CD4-positive, CD25-positive, alpha-beta regulatory T cell (primary cell): ENCODE data around the gene COLEC11. TPM values are rescaled to one million over a fixed set of nuclear protein-coding genes. Genes with fewer than 3 reads are reported as not detected.

Experiments
- ATAC-seq, 2 donors: fragments of 150-1000 bp; cut with Tn5 transposase; one replicate each; pipeline ENCODE4 v1.10.0; 2021; ENCODE audit warnings: low read depth in 2 of 2, moderate number of reproducible peaks in 2 of 2, moderate library complexity in 1 of 2
- DNase-seq, 3 donors: peaks; one replicate each; pipeline versions ENCODE4 v3.0.0 to v3.0.0-alpha.2; 2012 to 2022; ENCODE audit warnings: mixed read lengths in 1 of 3
- H3K27ac ChIP-seq: one replicate; pipeline ENCODE4 v1.7.0; 2013; ENCODE audit warnings: mild to moderate bottlenecking, low read length; ENCODE audit not compliant: insufficient read depth, poor library complexity, severe bottlenecking
- H3K27me3 ChIP-seq: one replicate; pipeline ENCODE4 v1.7.0; 2013; ENCODE audit warnings: low read length; ENCODE audit not compliant: control insufficient read depth, insufficient read depth
- H3K36me3 ChIP-seq: one replicate; pipeline ENCODE4 v1.7.0; 2013; ENCODE audit warnings: mild to moderate bottlenecking, low read length, moderate library complexity; ENCODE audit not compliant: control insufficient read depth, insufficient read depth
- H3K4me1 ChIP-seq: 2 replicates; pipeline ENCODE4 v1.7.0; 2013; ENCODE audit warnings: mild to moderate bottlenecking, low read length; ENCODE audit not compliant: insufficient read depth, control insufficient read depth, poor library complexity, severe bottlenecking
- H3K4me3 ChIP-seq: one replicate; pipeline ENCODE4 v1.7.0; 2013; ENCODE audit warnings: low read depth, mild to moderate bottlenecking, low read length, moderate library complexity
- H3K9me3 ChIP-seq, 2 experiments: 1 replicate in 1 of 2; 2 replicates in 1 of 2; pipeline ENCODE4 v1.7.0; 2013; ENCODE audit warnings: low read length in 2 of 2, mild to moderate bottlenecking in 1 of 2, moderate library complexity in 1 of 2; ENCODE audit not compliant: control insufficient read depth in 2 of 2
- H3K27ac Mint-ChIP-seq, 3 donors: one replicate each; pipeline ENCODE4 v1.8.0; 2020 to 2022; ENCODE audit warnings: mild to moderate bottlenecking in 3 of 3, mixed read lengths in 3 of 3, moderate library complexity in 2 of 3
- H3K27me3 Mint-ChIP-seq: one replicate; pipeline ENCODE4 v1.8.0; 2022; ENCODE audit warnings: mild to moderate bottlenecking, mixed read lengths
- H3K36me3 Mint-ChIP-seq: one replicate; pipeline ENCODE4 v1.8.0; 2020; ENCODE audit warnings: mixed read lengths
- H3K4me1 Mint-ChIP-seq, 4 donors: one replicate each; pipeline ENCODE4 v1.8.0; 2020 to 2022; ENCODE audit warnings: mixed read lengths in 4 of 4, mild to moderate bottlenecking in 1 of 4
- H3K4me3 Mint-ChIP-seq, 4 donors: one replicate each; pipeline ENCODE4 v1.8.0; 2020 to 2022; ENCODE audit warnings: mild to moderate bottlenecking in 4 of 4, mixed read lengths in 4 of 4, moderate library complexity in 3 of 4
- H3K9me3 Mint-ChIP-seq, 7 donors: one replicate each; pipeline ENCODE4 v1.8.0; 2020 to 2022; ENCODE audit warnings: mixed read lengths in 7 of 7, mild to moderate bottlenecking in 3 of 7, moderate library complexity in 2 of 7
- polyA plus RNA-seq, 4 donors: library from polyadenylated mRNA; unstranded; fragments of 300-500 nt; fragmentation: Illumina TruSeq; gene quantifications; one replicate each; pipeline ENCODE4 v1.2.3, GENCODE V29; 2021
- total RNA-seq: library from RNA; stranded (reverse); gene quantifications from one replicate; pipeline ENCODE4 v1.2.3, GENCODE V29; 2022

The COLEC11 gene
- total and polyA plus RNA-seq, 5 donors from 2014 or later, result not detected

DNA sequence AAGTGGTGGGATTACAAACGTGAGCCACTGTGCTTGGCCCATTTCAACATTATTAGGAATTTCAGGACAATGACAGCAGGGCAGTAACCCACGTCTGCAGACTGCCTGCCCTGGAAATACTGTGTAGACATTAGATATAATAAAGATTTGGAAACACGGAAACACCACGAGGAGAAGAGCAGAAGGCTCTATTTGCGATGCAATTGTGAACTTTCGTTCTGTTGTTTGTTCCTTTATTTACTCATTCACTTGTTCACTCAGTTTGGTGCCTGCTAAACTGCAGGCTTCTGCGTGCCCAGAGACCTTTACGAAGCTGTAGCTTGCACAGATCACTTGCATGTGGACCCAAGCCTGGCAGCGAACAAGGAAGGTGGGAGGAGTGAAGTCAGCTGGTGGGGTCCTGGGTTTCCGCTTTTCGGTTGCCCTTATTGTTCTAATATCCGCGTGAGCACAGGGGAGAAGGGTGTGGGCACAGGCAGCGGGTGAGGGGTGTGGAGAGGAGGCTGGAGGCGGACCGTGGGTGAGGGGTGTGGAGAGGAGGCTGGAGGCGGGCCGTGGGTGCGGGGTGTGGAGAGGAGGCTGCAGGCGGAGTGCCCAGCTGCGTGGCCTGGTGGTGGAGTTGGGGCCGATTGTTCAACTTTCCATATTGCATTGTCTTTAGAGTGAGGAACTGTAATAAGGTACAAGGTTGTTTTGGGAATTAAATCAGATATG is 3.4 kb downstream of the COLEC11 start:
- H3K9me3 ChIP-seq, result no peaks in the 10 kb centered on the region
- no peak for ATAC-seq
- DNase-seq, result no peak
- Mint-ChIP-seq H3K36me3 (peaks cover 2% of the 10 kb centered on the region), H3K27ac (no peak overlapping the region), H3K4me3 (no peak overlapping the region), H3K9me3 (peaks cover 0 to 3% (median 0%) of the 10 kb centered on the region in 7 donors), H3K27me3 (no peaks in the 10 kb centered on the region), H3K4me1 (peaks cover 0 to 10% (median 0%) of the 10 kb centered on the region in 4 donors)
- no peak overlapping the region for H3K4me3 ChIP-seq
- no peak overlapping the region for H3K27ac ChIP-seq
- H3K27me3 ChIP-seq, result no peaks in the 10 kb centered on the region
- H3K36me3 ChIP-seq, result no peaks in the 10 kb centered on the region
- no peaks in the 10 kb centered on the region for H3K4me1 ChIP-seq

DNA sequence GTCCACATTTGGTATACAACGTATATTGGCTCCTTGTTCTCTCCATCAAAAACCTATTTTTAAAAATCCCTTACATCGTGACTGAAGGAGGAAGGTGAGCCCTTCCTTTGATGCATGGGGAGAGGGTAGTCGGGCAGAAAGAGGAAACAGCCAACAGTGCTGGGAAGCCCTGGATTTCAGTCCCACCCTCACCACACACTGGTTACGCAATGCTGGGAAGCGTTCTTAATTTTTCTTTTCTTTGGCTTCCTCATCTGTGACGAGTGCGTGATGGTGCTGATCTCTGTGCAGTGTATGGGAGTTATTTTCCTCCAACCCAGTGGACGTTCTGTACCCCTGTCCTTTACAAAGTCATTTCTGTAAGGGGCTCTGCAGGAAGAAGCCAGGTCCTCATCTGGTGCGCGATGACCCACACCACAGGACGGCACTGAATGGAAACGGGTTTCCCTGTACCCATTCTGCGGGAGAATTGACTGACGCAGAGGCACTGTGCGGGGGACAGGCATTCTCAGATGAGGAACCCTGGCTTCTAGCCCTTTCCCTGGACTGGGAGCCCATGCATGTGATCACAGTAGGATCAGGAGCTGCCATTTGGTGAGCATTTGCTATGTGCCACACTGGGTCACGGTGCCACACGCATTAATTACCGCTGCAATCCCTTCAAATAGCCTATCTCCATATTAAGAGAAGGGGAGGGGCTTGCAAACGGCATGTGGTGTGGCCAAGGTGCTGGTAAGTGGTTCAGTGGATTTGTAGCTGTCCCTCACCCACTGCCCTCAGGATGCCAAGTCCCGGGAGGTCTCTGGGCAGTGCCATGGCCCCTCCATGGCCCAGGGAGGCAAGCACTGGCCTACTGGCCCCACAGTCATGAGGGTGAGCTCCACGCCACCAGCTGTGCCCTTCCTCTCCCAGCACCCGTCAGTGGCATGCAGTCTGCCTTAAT is 4.3 kb downstream of the COLEC11 start:
- Mint-ChIP-seq H3K4me3 (no peak overlapping the region), H3K27me3 (no peaks in the 10 kb centered on the region), H3K36me3 (no peaks in the 10 kb centered on the region), H3K4me1 (peaks cover 0 to 10% (median 0%) of the 10 kb centered on the region in 4 donors), H3K27ac (no peak overlapping the region), H3K9me3 (peaks cover 0 to 3% (median 0%) of the 10 kb centered on the region in 7 donors)
- Histone ChIP-seq H3K4me3 (no peak overlapping the region), H3K27me3 (no peaks in the 10 kb centered on the region), H3K9me3 (no peaks in the 10 kb centered on the region), H3K4me1 (no peaks in the 10 kb centered on the region), H3K27ac (no peak overlapping the region), H3K36me3 (no peaks in the 10 kb centered on the region)
- no peak for ATAC-seq
- no peak for DNase-seq

DNA sequence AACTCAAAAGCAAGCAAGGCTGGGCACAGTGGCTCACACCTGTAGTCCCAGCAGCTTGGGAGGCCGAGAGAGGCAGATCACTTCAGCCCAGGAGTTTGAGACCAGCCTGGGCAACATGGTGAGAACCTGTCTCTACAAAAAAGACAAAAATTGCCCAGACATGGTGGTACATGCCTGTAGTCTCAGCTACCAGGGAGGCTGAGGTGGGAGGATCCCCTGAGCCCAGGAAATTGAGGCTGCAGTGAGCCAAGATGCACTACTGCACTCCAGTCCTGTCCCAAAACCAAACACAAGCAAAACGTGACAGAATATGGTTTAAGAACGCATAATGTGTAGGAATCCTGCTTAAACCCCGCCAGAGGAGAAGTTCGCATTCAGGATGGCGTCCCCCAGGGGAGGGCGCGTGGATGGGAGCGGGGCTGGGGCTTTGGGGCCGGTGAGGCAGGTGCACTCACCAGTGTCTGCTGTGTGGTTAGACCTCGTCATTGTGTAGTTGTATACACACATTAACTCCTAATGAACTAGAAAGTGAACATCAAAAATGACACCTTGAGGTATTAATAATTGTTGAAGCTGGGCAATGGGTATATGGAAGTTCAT is 5.4 kb downstream of the COLEC11 start:
- H3K27me3 ChIP-seq, result no peaks in the 10 kb centered on the region
- Mint-ChIP-seq H3K4me3 (no peak overlapping the region), H3K27ac (no peak overlapping the region), H3K27me3 (no peaks in the 10 kb centered on the region), H3K4me1 (peaks cover 0 to 14% (median 2%) of the 10 kb centered on the region in 4 donors), H3K9me3 (peaks cover 0 to 3% (median 0%) of the 10 kb centered on the region in 7 donors), H3K36me3 (no peaks in the 10 kb centered on the region)
- H3K4me3 ChIP-seq, result no peak overlapping the region
- no peaks in the 10 kb centered on the region for H3K36me3 ChIP-seq
- H3K27ac ChIP-seq, result no peak overlapping the region
- H3K9me3 ChIP-seq, result no peaks in the 10 kb centered on the region
- no peak for ATAC-seq
- DNase-seq, result no peak
- H3K4me1 ChIP-seq, result no peaks in the 10 kb centered on the region

DNA sequence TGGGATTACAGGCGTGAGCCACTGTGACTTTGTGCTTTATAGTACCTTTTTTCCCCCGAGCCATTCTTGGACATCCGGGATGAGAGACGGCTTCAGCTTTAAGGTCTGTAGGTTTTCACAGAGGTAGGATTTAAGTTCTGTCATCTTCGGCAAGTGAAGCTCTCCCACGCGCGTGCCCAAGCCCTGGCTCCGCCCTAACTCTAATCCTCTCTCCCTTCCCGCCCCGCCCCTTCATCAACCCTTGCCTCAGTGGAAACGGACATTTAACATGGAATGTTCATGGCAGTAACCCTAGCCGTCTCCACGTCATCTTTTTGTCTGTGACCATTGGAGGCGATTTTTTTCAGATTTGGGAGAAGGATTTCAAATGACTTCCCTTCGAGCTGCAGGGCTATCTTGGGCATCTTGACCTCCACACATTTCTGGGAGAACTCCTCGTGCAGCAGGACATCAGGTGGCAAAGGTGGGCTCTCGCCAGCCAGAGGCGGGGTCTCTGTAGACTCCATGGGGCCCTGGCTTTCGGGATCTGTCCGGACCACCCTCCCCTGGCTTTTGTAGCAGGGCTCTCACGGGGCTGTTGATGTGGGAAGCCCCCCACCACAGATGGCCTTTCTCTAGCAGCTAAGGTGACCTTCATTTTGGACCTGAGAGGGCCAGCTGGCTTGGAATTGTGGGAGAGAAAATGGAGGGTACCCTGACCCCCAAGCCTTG is 6.8 kb downstream of the COLEC11 start:
- no peak for DNase-seq
- H3K27ac ChIP-seq, result no peak overlapping the region
- no peaks in the 10 kb centered on the region for H3K36me3 ChIP-seq
- H3K4me3 ChIP-seq, result no peak overlapping the region
- Mint-ChIP-seq H3K27me3 (peaks cover 5% of the 10 kb centered on the region), H3K27ac (no peak overlapping the region), H3K4me3 (peak overlapping the region in 1 of 4 donors; percentile 23), H3K9me3 (peaks cover 0 to 3% (median 0%) of the 10 kb centered on the region in 7 donors), H3K36me3 (no peaks in the 10 kb centered on the region), H3K4me1 (peaks cover 0 to 20% (median 2%) of the 10 kb centered on the region in 4 donors)
- H3K4me1 ChIP-seq, result peaks cover 5% of the 10 kb centered on the region
- ATAC-seq, result no peak
- H3K27me3 ChIP-seq, result no peaks in the 10 kb centered on the region
- H3K9me3 ChIP-seq, result no peaks in the 10 kb centered on the region

DNA sequence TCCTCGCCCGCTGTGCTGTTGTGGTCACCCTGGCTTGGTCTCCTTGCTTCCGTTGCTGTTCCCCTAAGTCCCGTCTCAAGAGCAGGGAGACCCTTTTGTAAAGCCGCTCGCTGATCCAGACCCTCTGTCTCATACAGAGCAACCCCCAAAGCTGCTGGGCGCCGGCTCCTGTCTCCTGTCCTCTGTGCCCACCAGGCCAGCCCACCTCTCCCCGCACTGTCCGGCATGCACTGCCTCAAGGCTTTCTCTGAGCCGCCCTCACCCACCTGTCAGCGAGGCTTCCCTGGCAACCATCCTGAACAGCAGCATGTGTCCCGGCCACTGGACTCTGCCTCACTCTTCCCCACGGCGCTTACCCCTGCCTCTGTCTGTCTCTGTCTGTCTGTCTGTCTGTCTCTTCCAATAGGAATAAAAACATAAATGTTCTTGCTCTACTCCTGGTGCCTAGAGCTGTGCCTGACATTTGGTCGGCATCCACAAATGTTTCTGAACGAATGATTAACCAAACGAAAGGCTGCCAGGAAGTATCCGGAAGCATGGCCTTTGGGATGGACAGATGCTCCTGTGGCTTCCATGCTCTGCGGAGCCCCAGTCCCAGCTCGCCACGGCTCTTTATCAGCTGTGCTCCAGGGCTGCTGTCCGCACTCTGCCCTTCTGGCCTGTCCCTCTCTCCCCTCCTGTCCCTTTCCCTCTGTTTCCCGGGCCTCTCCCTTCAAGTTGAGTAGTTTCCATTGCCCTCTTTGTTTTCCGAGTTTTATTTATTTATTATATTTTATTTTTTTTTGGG is 7.8 kb downstream of the COLEC11 start:
- Mint-ChIP-seq H3K36me3 (no peaks in the 10 kb centered on the region), H3K9me3 (peaks cover 0 to 3% (median 0%) of the 10 kb centered on the region in 7 donors), H3K4me3 (no peak overlapping the region), H3K27ac (no peak overlapping the region), H3K4me1 (peaks cover 0 to 12% (median 2%) of the 10 kb centered on the region in 4 donors), H3K27me3 (peaks cover 5% of the 10 kb centered on the region)
- H3K36me3 ChIP-seq, result no peaks in the 10 kb centered on the region
- no peak for DNase-seq
- H3K9me3 ChIP-seq, result no peaks in the 10 kb centered on the region
- ATAC-seq, result no peak
- H3K27me3 ChIP-seq, result no peaks in the 10 kb centered on the region
- no peak overlapping the region for H3K27ac ChIP-seq
- peaks cover 5% of the 10 kb centered on the region for H3K4me1 ChIP-seq
- H3K4me3 ChIP-seq, result no peak overlapping the region

DNA sequence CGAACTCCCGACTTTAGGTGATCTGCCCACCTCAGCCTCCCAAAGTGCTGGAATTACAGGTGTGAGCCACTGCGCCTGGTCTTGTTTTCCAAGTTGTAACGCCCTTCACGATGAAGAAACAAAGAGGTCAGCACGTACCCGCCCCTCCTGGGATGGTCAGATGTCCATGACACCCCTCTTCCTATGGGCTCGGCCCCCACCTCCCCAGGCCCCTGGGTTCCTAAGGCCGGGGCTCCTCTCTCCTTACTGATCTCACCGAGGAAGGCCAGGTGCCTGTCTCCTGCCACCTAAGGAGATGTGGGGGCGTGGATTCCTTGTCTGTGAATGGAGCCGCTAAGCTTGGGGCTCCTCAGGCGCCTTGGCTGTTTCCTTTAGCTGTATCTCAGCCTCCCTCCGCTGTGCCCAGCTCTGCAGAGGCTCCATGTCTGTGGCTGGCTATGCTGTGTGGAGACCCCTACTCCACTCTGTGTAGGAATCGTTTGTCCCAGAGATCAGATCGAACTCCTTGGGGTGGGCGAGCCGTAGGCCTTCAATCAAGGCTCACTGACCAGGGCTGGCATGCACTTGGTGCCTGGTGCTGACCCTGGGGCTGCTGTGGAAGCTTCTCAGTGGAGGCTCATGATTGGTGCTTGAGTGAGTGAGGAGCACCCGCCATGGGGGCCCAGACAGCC is 8.8 kb downstream of the COLEC11 start:
- H3K9me3 ChIP-seq, result no peaks in the 10 kb centered on the region
- DNase-seq, result no peak
- H3K4me3 ChIP-seq, result no peak overlapping the region
- Mint-ChIP-seq H3K4me3 (no peak overlapping the region), H3K4me1 (peaks cover 0 to 15% (median 4%) of the 10 kb centered on the region in 4 donors), H3K27ac (no peak overlapping the region), H3K9me3 (no peaks in the 10 kb centered on the region), H3K27me3 (peaks cover 5% of the 10 kb centered on the region), H3K36me3 (no peaks in the 10 kb centered on the region)
- no peak for ATAC-seq
- peaks cover 5% of the 10 kb centered on the region for H3K4me1 ChIP-seq
- H3K27me3 ChIP-seq, result no peaks in the 10 kb centered on the region
- no peak overlapping the region for H3K27ac ChIP-seq
- H3K36me3 ChIP-seq, result no peaks in the 10 kb centered on the region
